Measurements from ENCODE around the gene PLAC8.

GRCh38 chr4:83118869-83119268 lies 4.3 kb upstream of the PLAC8 start:
- TF ChIP-seq CTCF (IDR thresholded peaks at IDR 0.05) (no peak), POLR2A (IDR thresholded peaks at IDR 0.05) (no peak), POLR2AphosphoS5 (IDR thresholded peaks at IDR 0.05) (no peak)
